GM12878 (cell line): Measurements from ENCODE around the gene RSBN1L. TPM values are rescaled to one million over a fixed set of nuclear protein-coding genes. Genes with fewer than 3 reads are reported as not detected.

Source experiments
- BHLHE40 ChIP-seq, 2 experiments: fragments of 450-650 bp in 1 of 2; IDR thresholded peaks; 2 replicates each; pipeline ENCODE4 v1.6.1; 2011 to 2017; ENCODE audit warnings: low read depth in 2 of 2, borderline replicate concordance in 1 of 2, improper control_type of control experiment in 1 of 2, low read length in 1 of 2, mild to moderate bottlenecking in 1 of 2
- BRCA1 ChIP-seq: IDR thresholded peaks from 2 replicates; pipeline ENCODE4 v1.6.1; 2011; ENCODE audit warnings: low read depth, low read length, improper control_type of control experiment
- CREB1 ChIP-seq: IDR thresholded peaks from 2 replicates; pipeline ENCODE4 v1.6.1; 2012; ENCODE audit warnings: low read depth, mild to moderate bottlenecking, inconsistent platforms
- CREM ChIP-seq: IDR thresholded peaks from 2 replicates; pipeline ENCODE4 v1.6.1; 2014; ENCODE audit warnings: antibody characterized with exemption, low read depth
- EGR1 ChIP-seq, 2 experiments: IDR thresholded peaks; 1 replicate in 1 of 2; 2 replicates in 1 of 2; pipeline ENCODE4 v1.6.1; 2011 to 2012; ENCODE audit warnings: low read depth in 2 of 2, low read length in 2 of 2, borderline replicate concordance in 1 of 2, mild to moderate bottlenecking in 1 of 2, moderate library complexity in 1 of 2
- FOS ChIP-seq: IDR thresholded peaks from 3 replicates; pipeline ENCODE4 v1.6.1; 2011; ENCODE audit warnings: borderline replicate concordance; ENCODE audit not compliant: insufficient read length; ENCODE audit errors: extremely low read depth
- GABPA ChIP-seq: IDR thresholded peaks from 2 replicates; pipeline ENCODE4 v1.6.1; 2014; ENCODE audit warnings: antibody characterized with exemption, low read depth, mild to moderate bottlenecking, inconsistent platforms
- GATAD2B ChIP-seq: fragments of 450-650 bp; conservative IDR thresholded peaks from 2 replicates; pipeline ENCODE4 v1.6.1; 2017; ENCODE audit warnings: low read depth, mild to moderate bottlenecking, moderate library complexity
- HCFC1 ChIP-seq: fragments of 150-350 bp; IDR thresholded peaks from 2 replicates; pipeline ENCODE4 v1.6.1; 2014; ENCODE audit warnings: low read length
- POLR2A ChIP-seq: IDR thresholded peaks from 2 replicates; pipeline ENCODE4 v1.6.1; 2011; ENCODE audit warnings: low read depth, mild to moderate bottlenecking, low read length
- YY1 ChIP-seq: IDR thresholded peaks from 2 replicates; pipeline ENCODE4 v1.6.1; 2011; ENCODE audit warnings: low read depth, mild to moderate bottlenecking, low read length
- ZNF207 ChIP-seq: fragments of 450-650 bp; IDR thresholded peaks from 2 replicates; pipeline ENCODE4 v1.6.1; 2014; ENCODE audit warnings: antibody characterized with exemption, mild to moderate bottlenecking, borderline replicate concordance
- polyA plus RNA-seq, 11 experiments: library from polyadenylated mRNA; depleted of rRNA in 4 of 11; unstranded in 6 of 11; stranded (reverse) in 5 of 11; fragments of >200 nt; fragmentation: Nextera tagmentation in 4 of 11; fragmentation: Illumina TruSeq in 1 of 11; extraction: Ambion mirVana in 4 of 11; extraction: Trizol in 1 of 11; gene quantifications; 1 replicate in 1 of 11; 2 replicates in 10 of 11; pipeline versions ENCODE4 v1.2.1 to v1.2.3, GENCODE V29; 2011 to 2016; ENCODE audit warnings: inconsistent platforms in 2 of 11, missing spikeins in 2 of 11, low read depth in 1 of 11
- total RNA-seq, 4 experiments: library from RNA; depleted of rRNA in 3 of 4; stranded (reverse); fragments of >200 nt in 3 of 4; fragmentation: Illumina TruSeq in 1 of 4; extraction: Trizol in 1 of 4; gene quantifications; 2 replicates each; pipeline versions ENCODE4 v1.2.1 to v1.2.3, GENCODE V29; 2013 to 2021
- TF ChIP-seq, protein P1 (sequence below): IDR thresholded peaks from 2 replicates; pipeline ENCODE4 v1.6.1; 2012; ENCODE audit warnings: mild to moderate bottlenecking, low read depth, low read length
- TF ChIP-seq, protein P2 (sequence below): fragments of 450-650 bp; IDR thresholded peaks from 2 replicates; pipeline ENCODE4 v1.6.1; 2017; ENCODE audit warnings: borderline replicate concordance
- TF ChIP-seq, protein P3 (sequence below): fragments of 450-650 bp; formaldehyde crosslinking; IDR thresholded peaks from 2 replicates; pipeline ENCODE4 v1.4.0; 2020; ENCODE audit warnings: mild to moderate bottlenecking, moderate library complexity
- TF ChIP-seq, protein P4 (sequence below): IDR thresholded peaks from 2 replicates; pipeline ENCODE4 v1.6.1; 2012; ENCODE audit warnings: low read length, inconsistent platforms

RSBN1L gene
- total and polyA plus RNA-seq, 10 of the 15 experiments (the other 5 are each of a cell fraction or from before 2014, with no cell fraction given) = 4.5 to 23.7 (median 10.3) TPM

DNA sequence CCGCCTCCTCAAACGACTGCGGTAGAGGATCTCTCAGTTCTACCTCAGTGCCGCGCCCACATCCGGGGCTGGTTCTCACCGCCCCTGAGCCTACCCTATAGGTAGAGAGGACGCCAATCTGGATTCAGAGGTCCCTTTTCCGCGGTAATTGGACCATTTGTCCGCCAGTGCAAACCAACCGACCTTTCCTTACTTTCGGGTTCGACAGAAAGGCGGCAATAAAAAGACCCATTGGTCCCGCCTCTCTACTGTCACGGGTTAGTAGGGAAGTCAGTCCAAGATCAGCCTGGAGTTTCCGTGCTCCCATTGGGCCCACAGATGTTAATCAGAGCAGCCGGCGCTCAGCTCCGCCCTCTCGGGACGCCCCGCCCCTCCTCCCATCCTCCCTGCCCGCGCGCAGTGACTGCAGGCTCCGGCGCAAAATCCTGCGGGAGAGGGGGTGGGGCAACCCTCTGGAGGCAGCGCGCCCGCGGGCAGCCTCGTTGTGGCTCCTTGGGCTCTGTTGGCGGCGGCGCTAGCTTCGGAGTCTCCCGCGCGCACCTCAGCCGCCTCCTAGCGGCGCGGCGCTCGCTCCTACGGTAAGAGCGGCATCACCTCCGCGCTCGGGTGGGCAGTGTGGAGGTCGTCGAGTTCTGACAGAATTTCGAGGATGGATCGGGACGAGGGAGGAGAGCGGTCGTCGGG lies 102.3 kb downstream of the RSBN1L start, which contains the start of the genes PHTF2 and TMEM60 (continued):
- TF ChIP-seq, protein P1, sequence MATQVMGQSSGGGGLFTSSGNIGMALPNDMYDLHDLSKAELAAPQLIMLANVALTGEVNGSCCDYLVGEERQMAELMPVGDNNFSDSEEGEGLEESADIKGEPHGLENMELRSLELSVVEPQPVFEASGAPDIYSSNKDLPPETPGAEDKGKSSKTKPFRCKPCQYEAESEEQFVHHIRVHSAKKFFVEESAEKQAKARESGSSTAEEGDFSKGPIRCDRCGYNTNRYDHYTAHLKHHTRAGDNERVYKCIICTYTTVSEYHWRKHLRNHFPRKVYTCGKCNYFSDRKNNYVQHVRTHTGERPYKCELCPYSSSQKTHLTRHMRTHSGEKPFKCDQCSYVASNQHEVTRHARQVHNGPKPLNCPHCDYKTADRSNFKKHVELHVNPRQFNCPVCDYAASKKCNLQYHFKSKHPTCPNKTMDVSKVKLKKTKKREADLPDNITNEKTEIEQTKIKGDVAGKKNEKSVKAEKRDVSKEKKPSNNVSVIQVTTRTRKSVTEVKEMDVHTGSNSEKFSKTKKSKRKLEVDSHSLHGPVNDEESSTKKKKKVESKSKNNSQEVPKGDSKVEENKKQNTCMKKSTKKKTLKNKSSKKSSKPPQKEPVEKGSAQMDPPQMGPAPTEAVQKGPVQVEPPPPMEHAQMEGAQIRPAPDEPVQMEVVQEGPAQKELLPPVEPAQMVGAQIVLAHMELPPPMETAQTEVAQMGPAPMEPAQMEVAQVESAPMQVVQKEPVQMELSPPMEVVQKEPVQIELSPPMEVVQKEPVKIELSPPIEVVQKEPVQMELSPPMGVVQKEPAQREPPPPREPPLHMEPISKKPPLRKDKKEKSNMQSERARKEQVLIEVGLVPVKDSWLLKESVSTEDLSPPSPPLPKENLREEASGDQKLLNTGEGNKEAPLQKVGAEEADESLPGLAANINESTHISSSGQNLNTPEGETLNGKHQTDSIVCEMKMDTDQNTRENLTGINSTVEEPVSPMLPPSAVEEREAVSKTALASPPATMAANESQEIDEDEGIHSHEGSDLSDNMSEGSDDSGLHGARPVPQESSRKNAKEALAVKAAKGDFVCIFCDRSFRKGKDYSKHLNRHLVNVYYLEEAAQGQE = no peak
- TF ChIP-seq CREM = peak; percentile 32
- peak; percentile 43; the same call in 1 of the 2 replicates for TF ChIP-seq YY1
- peak; percentile 89 for TF ChIP-seq GABPA
- TF ChIP-seq HCFC1 = no peak; the same call in 1 of the 2 replicates
- TF ChIP-seq, protein P2, sequence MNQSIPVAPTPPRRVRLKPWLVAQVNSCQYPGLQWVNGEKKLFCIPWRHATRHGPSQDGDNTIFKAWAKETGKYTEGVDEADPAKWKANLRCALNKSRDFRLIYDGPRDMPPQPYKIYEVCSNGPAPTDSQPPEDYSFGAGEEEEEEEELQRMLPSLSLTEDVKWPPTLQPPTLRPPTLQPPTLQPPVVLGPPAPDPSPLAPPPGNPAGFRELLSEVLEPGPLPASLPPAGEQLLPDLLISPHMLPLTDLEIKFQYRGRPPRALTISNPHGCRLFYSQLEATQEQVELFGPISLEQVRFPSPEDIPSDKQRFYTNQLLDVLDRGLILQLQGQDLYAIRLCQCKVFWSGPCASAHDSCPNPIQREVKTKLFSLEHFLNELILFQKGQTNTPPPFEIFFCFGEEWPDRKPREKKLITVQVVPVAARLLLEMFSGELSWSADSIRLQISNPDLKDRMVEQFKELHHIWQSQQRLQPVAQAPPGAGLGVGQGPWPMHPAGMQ = no peak
- TF ChIP-seq, protein P3, sequence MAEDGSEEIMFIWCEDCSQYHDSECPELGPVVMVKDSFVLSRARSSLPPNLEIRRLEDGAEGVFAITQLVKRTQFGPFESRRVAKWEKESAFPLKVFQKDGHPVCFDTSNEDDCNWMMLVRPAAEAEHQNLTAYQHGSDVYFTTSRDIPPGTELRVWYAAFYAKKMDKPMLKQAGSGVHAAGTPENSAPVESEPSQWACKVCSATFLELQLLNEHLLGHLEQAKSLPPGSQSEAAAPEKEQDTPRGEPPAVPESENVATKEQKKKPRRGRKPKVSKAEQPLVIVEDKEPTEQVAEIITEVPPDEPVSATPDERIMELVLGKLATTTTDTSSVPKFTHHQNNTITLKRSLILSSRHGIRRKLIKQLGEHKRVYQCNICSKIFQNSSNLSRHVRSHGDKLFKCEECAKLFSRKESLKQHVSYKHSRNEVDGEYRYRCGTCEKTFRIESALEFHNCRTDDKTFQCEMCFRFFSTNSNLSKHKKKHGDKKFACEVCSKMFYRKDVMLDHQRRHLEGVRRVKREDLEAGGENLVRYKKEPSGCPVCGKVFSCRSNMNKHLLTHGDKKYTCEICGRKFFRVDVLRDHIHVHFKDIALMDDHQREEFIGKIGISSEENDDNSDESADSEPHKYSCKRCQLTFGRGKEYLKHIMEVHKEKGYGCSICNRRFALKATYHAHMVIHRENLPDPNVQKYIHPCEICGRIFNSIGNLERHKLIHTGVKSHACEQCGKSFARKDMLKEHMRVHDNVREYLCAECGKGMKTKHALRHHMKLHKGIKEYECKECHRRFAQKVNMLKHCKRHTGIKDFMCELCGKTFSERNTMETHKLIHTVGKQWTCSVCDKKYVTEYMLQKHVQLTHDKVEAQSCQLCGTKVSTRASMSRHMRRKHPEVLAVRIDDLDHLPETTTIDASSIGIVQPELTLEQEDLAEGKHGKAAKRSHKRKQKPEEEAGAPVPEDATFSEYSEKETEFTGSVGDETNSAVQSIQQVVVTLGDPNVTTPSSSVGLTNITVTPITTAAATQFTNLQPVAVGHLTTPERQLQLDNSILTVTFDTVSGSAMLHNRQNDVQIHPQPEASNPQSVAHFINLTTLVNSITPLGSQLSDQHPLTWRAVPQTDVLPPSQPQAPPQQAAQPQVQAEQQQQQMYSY (CRISPR knock-in tag) = no peak
- TF ChIP-seq FOS = peak; percentile 87
- TF ChIP-seq, protein P4, sequence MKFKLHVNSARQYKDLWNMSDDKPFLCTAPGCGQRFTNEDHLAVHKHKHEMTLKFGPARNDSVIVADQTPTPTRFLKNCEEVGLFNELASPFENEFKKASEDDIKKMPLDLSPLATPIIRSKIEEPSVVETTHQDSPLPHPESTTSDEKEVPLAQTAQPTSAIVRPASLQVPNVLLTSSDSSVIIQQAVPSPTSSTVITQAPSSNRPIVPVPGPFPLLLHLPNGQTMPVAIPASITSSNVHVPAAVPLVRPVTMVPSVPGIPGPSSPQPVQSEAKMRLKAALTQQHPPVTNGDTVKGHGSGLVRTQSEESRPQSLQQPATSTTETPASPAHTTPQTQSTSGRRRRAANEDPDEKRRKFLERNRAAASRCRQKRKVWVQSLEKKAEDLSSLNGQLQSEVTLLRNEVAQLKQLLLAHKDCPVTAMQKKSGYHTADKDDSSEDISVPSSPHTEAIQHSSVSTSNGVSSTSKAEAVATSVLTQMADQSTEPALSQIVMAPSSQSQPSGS = no peak
- TF ChIP-seq BRCA1 = no peak
- TF ChIP-seq GATAD2B = no peak; the same call in 1 of the 2 replicates
- peak; percentile 31 to 47; a peak in 2 of 4 replicates for TF ChIP-seq BHLHE40 (IDR thresholded peaks at IDR 0.05; ENCODE audit: borderline replicate concordance in 1 of 2, low read depth in 2 of 2, low read length in 1 of 2)
- TF ChIP-seq ZNF207 = no peak
- peak; percentile 69 for TF ChIP-seq CREB1
- TF ChIP-seq POLR2A = peak; percentile 76
- 0 out of 3 replicates have a peak, but pooled peaks of 1 of the 2 experiments have one; percentile 30 for TF ChIP-seq EGR1 (IDR thresholded peaks at IDR 0.05; ENCODE audit: borderline replicate concordance in 1 of 2, low read depth in 2 of 2, low read length in 2 of 2)
